Measurements from ENCODE around the gene HS2ST1.
"Not testable (repeated sequence)": the region's sequence is repeated elsewhere in the genome, so short reads cannot be mapped to it uniquely, and the experiment has no call there.

Gene HS2ST1

DNA sequence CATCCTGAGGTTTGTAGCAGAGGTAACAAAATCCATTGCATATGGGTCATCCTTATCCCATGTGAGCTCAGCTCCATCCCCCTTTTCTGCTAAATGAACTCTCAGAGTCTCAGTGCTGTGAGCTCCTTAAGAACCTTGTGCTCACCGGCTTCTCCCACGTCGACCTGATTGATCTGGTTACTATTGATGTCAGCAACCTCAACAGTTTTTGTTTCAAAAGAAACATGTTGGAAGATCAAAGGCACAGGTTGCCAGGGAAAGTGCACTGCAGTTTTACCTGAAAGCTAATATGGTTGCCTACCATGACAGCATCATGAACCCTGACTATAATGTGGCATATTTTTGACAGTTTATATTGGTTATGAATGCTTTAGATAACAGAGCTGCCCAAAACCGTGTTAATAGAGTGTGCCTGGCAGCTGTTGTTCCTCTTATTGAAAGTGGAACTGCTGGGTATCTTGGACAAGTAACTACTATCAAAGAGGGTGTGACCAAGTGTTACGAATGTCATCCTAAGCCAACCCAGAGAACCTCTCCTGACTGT lies 131.4 kb downstream of the HS2ST1 start:
- Mint-ChIP-seq H3K4me1 (peaks cover 24% of the 10 kb centered on the region), H3K27me3 (no peaks in the 10 kb centered on the region), H3K9me3 (no peaks in the 10 kb centered on the region), H3K27ac (ENCODE audit: low read depth) (peak overlapping the region; percentile 49), H3K4me3 (no peak overlapping the region), H3K36me3 (ENCODE audit: insufficient read depth) (no peaks in the 10 kb centered on the region)
- peak; percentile 60 for ATAC-seq (replicated peaks; ENCODE audit: extremely low read depth, poor library complexity, severe bottlenecking)
- DNase-seq (ENCODE audit: low spot score in 2 of 2) = peak in 1 of 2 donors; percentile 11

DNA sequence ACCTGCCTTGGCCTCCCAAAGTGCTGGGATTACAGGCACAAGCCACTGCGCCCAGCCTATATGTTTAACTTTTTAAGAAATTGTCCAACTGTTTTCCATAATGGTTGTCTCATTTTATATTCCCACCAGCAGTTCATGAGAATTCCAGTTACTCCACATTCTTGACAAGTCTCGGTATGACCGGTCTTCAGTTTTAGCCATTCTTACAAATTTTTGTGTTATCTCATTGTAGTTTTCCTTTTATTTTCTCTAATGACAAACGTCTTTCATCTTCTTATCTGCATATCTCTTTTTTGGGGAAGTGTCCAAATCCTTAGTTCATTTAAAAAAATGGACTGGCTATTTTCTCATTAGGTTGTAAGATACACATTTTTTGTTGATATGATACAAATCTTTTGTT lies 132.5 kb downstream of the HS2ST1 start:
- H3K27ac Mint-ChIP-seq (ENCODE audit: low read depth) = no peak overlapping the region
- ATAC-seq (replicated peaks; ENCODE audit: extremely low read depth, poor library complexity, severe bottlenecking) (no peak), DNase-seq (ENCODE audit: low spot score in 2 of 2) (no peak)
- no peaks in the 10 kb centered on the region for H3K27me3 Mint-ChIP-seq
- no peaks in the 10 kb centered on the region for H3K9me3 Mint-ChIP-seq
- H3K4me1 Mint-ChIP-seq = peaks cover 24% of the 10 kb centered on the region
- H3K4me3 Mint-ChIP-seq = no peak overlapping the region
- H3K36me3 Mint-ChIP-seq (ENCODE audit: insufficient read depth) = no peaks in the 10 kb centered on the region

DNA sequence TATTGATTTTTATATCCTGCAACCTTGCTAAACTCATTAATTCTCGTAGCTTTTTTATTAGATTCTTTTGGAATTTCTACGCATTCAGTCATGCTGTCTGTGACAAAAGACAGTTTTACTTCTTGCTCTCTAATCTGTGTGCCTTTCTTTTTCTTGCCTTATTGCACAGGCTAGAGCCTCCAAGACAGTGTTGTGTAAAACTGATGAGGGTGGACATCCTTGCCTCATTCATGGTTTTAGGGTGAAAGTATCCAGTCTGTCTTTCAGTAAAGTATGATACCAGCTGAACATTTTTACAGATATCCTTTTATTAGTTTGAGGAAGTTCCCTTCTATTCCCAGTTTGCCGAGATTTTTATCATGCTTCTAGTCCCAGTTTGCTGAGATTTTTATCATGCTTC lies 133.8 kb downstream of the HS2ST1 start:
- Mint-ChIP-seq H3K27me3 (no peaks in the 10 kb centered on the region), H3K4me1 (peaks cover 24% of the 10 kb centered on the region), H3K36me3 (ENCODE audit: insufficient read depth) (no peaks in the 10 kb centered on the region), H3K9me3 (no peaks in the 10 kb centered on the region), H3K27ac (ENCODE audit: low read depth) (no peak overlapping the region), H3K4me3 (no peak overlapping the region)
- DNase-seq (ENCODE audit: low spot score in 2 of 2) (no peak), ATAC-seq (replicated peaks; ENCODE audit: extremely low read depth, poor library complexity, severe bottlenecking) (no peak)

DNA sequence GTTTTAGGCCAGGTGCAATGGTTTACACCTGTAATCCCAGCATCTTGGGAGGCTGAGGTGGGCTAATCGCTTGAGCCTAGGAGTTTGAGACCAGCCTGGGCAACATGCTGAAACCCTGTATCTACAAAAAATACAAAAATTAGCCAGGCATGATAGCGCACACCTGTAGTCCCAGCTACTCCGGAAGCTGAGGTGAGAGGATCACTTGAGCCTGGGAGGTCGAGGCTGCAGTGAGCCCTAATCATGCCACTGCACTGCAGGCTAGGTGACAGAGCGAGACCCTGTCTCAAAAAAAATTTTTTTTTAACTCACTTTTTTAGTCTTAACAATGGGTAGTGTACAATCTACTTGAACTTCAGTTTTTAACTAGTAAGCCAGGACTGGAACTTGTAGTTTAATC lies 137.5 kb downstream of the HS2ST1 start:
- Mint-ChIP-seq H3K27me3 (no peaks in the 10 kb centered on the region), H3K4me1 (peaks cover 12% of the 10 kb centered on the region), H3K4me3 (no peak overlapping the region), H3K36me3 (ENCODE audit: insufficient read depth) (no peaks in the 10 kb centered on the region), H3K27ac (ENCODE audit: low read depth) (no peak overlapping the region), H3K9me3 (peaks cover 5% of the 10 kb centered on the region)
- DNase-seq (ENCODE audit: low spot score in 2 of 2) (no peak), ATAC-seq (replicated peaks; ENCODE audit: extremely low read depth, poor library complexity, severe bottlenecking) (no peak)

DNA sequence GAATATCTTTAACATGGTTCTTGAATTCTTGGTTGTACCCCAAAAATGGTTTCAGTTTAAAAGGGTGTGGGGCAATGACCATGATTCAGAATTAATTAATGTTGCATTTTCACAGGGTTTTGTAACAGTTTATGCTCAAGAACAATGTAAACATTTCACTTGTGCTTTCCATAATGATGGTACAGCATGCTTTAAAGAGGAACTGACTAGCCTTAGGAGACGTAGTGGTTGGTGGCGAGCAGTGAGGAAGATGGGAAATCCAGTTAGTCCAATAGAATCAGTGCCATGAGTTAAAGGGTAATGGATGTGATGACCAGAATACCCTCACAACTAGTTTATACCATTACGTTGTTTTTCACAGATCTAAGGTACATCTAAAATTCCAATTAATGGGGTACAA lies 138.0 kb downstream of the HS2ST1 start:
- Mint-ChIP-seq H3K36me3 (ENCODE audit: insufficient read depth) (no peaks in the 10 kb centered on the region), H3K27me3 (no peaks in the 10 kb centered on the region), H3K4me3 (no peak overlapping the region), H3K9me3 (peaks cover 5% of the 10 kb centered on the region), H3K27ac (ENCODE audit: low read depth) (no peak overlapping the region), H3K4me1 (peaks cover 12% of the 10 kb centered on the region)
- ATAC-seq (replicated peaks; ENCODE audit: extremely low read depth, poor library complexity, severe bottlenecking) (no peak), DNase-seq (ENCODE audit: low spot score in 2 of 2) (no peak)

DNA sequence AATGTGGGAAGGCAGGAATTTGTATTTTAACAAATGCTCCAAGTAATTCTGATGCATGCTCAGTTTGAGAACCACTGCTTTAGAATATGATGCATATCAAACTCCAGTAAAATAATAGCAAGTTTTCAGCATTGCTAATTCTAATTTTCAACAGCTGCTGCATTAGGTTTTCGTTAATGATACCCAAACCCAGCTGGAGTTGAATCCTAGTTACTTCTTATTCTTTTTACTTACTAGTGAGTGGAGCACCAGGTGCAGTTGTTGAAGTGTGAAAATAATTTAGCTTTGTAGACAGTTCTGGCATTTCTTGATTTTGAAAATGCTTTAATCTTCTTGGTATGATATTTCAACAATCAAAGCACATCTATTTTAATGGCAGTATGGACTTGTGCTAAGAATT lies 138.5 kb downstream of the HS2ST1 start:
- Mint-ChIP-seq H3K4me1 (peaks cover 12% of the 10 kb centered on the region), H3K4me3 (no peak overlapping the region), H3K27me3 (no peaks in the 10 kb centered on the region), H3K36me3 (ENCODE audit: insufficient read depth) (no peaks in the 10 kb centered on the region), H3K27ac (ENCODE audit: low read depth) (no peak overlapping the region), H3K9me3 (peaks cover 5% of the 10 kb centered on the region)
- no peak for DNase-seq (ENCODE audit: low spot score in 2 of 2)
- ATAC-seq (replicated peaks; ENCODE audit: extremely low read depth, poor library complexity, severe bottlenecking) = no peak

DNA sequence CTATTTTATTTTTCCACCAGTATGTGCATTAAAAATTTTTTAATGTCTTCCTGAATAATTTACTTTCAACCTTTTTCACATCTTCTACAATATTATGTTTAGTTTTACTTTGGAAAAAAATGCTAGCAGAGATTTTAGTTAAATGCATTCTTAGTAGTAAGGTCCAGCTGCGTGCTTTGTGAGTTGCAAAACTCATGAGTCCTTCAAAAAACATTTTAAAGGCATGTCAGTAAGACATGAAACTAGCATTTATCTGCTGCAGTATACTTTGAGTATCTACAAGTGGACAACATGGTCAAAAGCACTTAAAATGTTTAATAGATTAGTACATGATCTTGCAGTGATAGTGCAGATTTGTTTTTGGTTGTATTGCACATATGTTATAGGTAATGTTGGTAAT lies 139.0 kb downstream of the HS2ST1 start:
- no peak overlapping the region for H3K27ac Mint-ChIP-seq (ENCODE audit: low read depth)
- no peak for ATAC-seq (replicated peaks; ENCODE audit: extremely low read depth, poor library complexity, severe bottlenecking)
- no peaks in the 10 kb centered on the region for H3K27me3 Mint-ChIP-seq
- H3K4me1 Mint-ChIP-seq = peaks cover 12% of the 10 kb centered on the region
- no peaks in the 10 kb centered on the region for H3K36me3 Mint-ChIP-seq (ENCODE audit: insufficient read depth)
- no peak overlapping the region for H3K4me3 Mint-ChIP-seq
- peaks cover 5% of the 10 kb centered on the region for H3K9me3 Mint-ChIP-seq
- DNase-seq (ENCODE audit: low spot score in 2 of 2) = no peak

DNA sequence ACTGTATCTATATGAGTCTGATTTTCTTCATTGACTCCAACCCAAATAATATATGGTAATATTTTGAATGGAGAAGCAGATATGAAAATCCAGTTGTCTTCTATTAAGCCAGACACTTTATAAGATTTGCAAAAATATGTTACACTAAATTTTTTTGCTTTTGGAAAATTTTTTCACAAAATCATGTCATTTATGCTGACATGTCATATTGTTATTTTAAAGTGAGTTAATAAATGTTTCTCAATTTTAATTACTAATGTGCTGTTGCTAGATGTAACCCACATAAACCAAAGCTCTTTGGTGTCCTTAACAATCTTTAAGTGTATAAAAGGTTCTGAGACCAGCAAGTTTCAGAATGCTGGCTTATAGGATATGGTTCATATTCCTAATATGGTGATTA lies 142.5 kb downstream of the HS2ST1 start:
- ATAC-seq (replicated peaks; ENCODE audit: extremely low read depth, poor library complexity, severe bottlenecking) = no peak
- Mint-ChIP-seq H3K9me3 (peaks cover 5% of the 10 kb centered on the region), H3K27me3 (no peaks in the 10 kb centered on the region), H3K36me3 (ENCODE audit: insufficient read depth) (no peaks in the 10 kb centered on the region), H3K27ac (ENCODE audit: low read depth) (no peak overlapping the region), H3K4me1 (peaks cover 5% of the 10 kb centered on the region), H3K4me3 (no peak overlapping the region)
- no peak for DNase-seq (ENCODE audit: low spot score in 2 of 2)

DNA sequence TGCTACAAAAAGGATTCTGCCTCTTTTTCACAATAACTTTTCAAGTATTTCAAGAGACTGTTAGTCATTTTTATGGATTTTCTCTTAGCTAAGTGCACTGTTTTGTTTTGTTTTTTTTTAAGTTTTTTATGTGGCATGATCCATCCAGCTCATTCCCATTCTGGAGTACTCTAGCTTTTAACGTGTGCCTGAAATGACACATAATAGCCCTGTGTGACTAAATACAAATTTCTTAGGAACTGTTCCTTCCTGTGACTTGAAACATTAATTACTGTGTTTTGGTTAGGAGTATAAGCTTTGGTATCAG lies 143.9 kb downstream of the HS2ST1 start:
- H3K4me1 Mint-ChIP-seq = peaks cover 12% of the 10 kb centered on the region
- H3K36me3 Mint-ChIP-seq (ENCODE audit: insufficient read depth) = no peaks in the 10 kb centered on the region
- H3K27ac Mint-ChIP-seq (ENCODE audit: low read depth) = no peak overlapping the region
- DNase-seq (ENCODE audit: low spot score in 2 of 2) (no peak), ATAC-seq (replicated peaks; ENCODE audit: extremely low read depth, poor library complexity, severe bottlenecking) (no peak)
- H3K9me3 Mint-ChIP-seq = peaks cover 5% of the 10 kb centered on the region
- H3K4me3 Mint-ChIP-seq = no peak overlapping the region
- no peaks in the 10 kb centered on the region for H3K27me3 Mint-ChIP-seq

DNA sequence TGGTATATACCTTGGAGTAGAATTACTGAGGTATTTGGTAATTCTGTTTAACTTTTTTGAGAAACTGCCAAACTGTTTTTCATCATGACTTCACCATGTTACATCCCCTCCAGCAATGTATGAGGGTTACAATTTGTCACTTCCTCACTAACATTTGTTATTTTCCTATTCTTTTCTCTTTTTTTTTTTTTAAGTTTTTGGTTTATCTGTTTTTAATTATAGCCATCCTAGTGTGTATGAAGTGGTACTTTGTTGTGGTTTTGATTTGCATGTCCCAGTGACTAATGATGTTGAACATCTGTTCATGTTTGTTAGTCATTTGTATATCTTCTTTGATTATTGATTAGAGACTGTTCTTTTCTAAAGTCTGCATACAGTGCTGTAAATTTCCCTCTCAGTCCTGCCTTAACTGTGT lies 147.3 kb downstream of the HS2ST1 start:
- peak overlapping the region; percentile 75 for H3K27ac Mint-ChIP-seq (ENCODE audit: low read depth)
- H3K36me3 Mint-ChIP-seq (ENCODE audit: insufficient read depth) = no peaks in the 10 kb centered on the region
- peaks cover 22% of the 10 kb centered on the region for H3K4me1 Mint-ChIP-seq
- H3K9me3 Mint-ChIP-seq = no peaks in the 10 kb centered on the region
- no peak for ATAC-seq (replicated peaks; ENCODE audit: extremely low read depth, poor library complexity, severe bottlenecking)
- no peaks in the 10 kb centered on the region for H3K27me3 Mint-ChIP-seq
- no peak for DNase-seq (ENCODE audit: low spot score in 2 of 2)
- no peak overlapping the region for H3K4me3 Mint-ChIP-seq

DNA sequence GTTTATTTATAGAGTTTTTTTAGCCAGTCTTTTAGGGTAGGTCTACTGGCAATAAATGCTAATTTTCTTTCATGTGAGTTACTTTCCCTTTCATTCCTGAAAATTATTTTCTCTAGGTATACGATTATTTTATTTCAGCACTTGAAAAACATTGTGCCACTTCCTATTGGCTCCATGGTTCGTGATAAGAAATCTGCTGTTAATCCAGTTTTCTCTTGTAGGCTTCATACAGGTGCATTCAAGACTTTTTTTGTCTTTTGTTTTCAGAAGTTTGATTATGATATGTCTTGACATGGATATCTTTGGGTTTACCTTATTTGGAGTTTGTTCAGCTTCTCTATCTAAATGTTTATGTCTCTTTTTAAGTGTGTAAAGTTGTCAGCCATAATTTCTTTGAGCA lies 148.3 kb downstream of the HS2ST1 start:
- DNase-seq (ENCODE audit: low spot score in 2 of 2) = no peak
- H3K4me1 Mint-ChIP-seq = peaks cover 22% of the 10 kb centered on the region
- H3K9me3 Mint-ChIP-seq = no peaks in the 10 kb centered on the region
- ATAC-seq (replicated peaks; ENCODE audit: extremely low read depth, poor library complexity, severe bottlenecking) = no peak
- no peaks in the 10 kb centered on the region for H3K27me3 Mint-ChIP-seq
- H3K4me3 Mint-ChIP-seq = no peak overlapping the region
- no peaks in the 10 kb centered on the region for H3K36me3 Mint-ChIP-seq (ENCODE audit: insufficient read depth)
- H3K27ac Mint-ChIP-seq (ENCODE audit: low read depth) = peak overlapping the region; percentile 75

DNA sequence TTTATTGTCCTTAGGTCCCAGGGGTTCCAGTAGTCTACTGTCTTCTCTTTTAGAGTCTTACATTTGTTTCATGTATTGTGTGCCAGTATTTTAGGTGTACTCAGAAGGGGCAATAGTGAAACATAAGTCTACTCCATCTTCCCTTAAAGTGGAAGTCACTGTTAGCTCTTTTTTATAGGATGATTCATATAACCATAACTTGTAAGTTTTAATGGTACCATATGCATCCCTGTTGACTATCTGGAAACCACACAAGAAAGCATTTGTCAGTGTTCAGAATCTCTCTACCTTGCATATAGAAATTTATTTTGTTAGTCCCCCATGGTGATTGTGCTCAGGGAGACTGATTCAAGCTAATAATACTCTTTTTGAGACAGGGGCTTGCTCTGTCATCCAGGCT lies 149.9 kb downstream of the HS2ST1 start:
- H3K27ac Mint-ChIP-seq (ENCODE audit: low read depth) = no peak overlapping the region
- DNase-seq (ENCODE audit: low spot score in 2 of 2) (no peak), ATAC-seq (replicated peaks; ENCODE audit: extremely low read depth, poor library complexity, severe bottlenecking) (no peak)
- H3K36me3 Mint-ChIP-seq (ENCODE audit: insufficient read depth) = no peaks in the 10 kb centered on the region
- no peak overlapping the region for H3K4me3 Mint-ChIP-seq
- H3K9me3 Mint-ChIP-seq = no peaks in the 10 kb centered on the region
- peaks cover 22% of the 10 kb centered on the region for H3K4me1 Mint-ChIP-seq
- H3K27me3 Mint-ChIP-seq = no peaks in the 10 kb centered on the region

DNA sequence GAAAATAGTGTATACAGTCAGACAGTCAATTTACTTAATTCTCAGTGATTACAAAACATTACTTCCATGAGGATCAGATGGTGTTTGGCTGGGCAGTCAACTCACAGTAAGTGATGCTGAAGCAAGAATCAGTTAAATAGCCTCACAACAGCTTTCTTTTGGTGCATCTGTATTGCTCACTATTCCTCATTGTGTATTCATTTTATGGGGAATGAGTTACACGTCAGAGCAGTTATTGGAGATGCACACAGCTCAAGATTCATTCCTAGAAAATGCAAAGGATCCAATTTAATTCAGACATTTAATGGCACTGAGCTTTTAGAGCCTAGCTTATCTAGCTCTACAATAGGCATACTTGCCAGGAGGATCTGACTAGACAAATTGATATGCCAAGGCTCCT lies 150.6 kb downstream of the HS2ST1 start:
- DNase-seq (ENCODE audit: low spot score in 2 of 2) = no peak
- H3K27ac Mint-ChIP-seq (ENCODE audit: low read depth) = no peak overlapping the region

DNA sequence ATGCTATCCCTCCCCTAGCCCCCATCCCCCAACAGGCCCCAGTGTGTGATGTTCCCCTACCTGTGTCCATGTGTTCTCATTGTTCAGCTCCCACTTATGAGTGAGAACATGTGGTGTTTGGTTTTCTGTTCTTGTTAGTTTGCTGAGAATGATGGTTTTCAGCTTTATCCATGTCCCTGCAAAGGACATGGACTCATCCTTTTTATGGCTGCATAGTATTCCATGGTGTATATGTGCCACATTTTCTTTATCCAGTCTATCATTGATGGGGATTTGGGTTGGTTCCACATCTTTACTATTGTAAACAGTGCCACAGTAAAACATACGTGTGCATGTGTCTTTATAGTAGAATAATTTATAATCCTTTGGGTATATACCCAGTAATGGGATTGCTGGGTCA lies 152.3 kb downstream of the HS2ST1 start:
- ATAC-seq (replicated peaks; ENCODE audit: extremely low read depth, poor library complexity, severe bottlenecking); H3K27me3 Mint-ChIP-seq; DNase-seq (ENCODE audit: low spot score in 2 of 2); H3K27ac Mint-ChIP-seq (ENCODE audit: low read depth); H3K4me3 Mint-ChIP-seq; H3K9me3 Mint-ChIP-seq; H3K36me3 Mint-ChIP-seq (ENCODE audit: insufficient read depth): not testable (repeated sequence)
- peaks cover 20% of the 10 kb centered on the region for H3K4me1 Mint-ChIP-seq

More for the DNA sequence above, 150.6 kb downstream of the HS2ST1 start:
- Mint-ChIP-seq H3K4me1 (peaks cover 22% of the 10 kb centered on the region), H3K27me3 (no peaks in the 10 kb centered on the region), H3K9me3 (no peaks in the 10 kb centered on the region), H3K4me3 (no peak overlapping the region), H3K36me3 (ENCODE audit: insufficient read depth) (no peaks in the 10 kb centered on the region)
- ATAC-seq (replicated peaks; ENCODE audit: extremely low read depth, poor library complexity, severe bottlenecking) = no peak

Measured in central memory CD8-positive, alpha-beta T cell (primary cell).